Gastroesophageal sphincter (tissue), 3 donors: ENCODE measurements around the gene IFT43.

Experiments
- CTCF ChIP-seq, 4 experiments: fragments of 200-600 bp in 2 of 4; fragments of 450-650 bp in 2 of 4; sonication (generic) in 1 of 4; IDR thresholded peaks; one replicate each; pipeline ENCODE4 v1.5.1; 2017 to 2019; ENCODE audit warnings: antibody characterized with exemption in 4 of 4, mild to moderate bottlenecking in 2 of 4, moderate library complexity in 2 of 4
- EP300 ChIP-seq: sonication (generic); formaldehyde crosslinking; IDR thresholded peaks from one replicate; pipeline ENCODE4 v1.6.1; 2017; ENCODE audit warnings: antibody characterized with exemption, mild to moderate bottlenecking
- POLR2A ChIP-seq, 2 donors: fragments of 450-650 bp; IDR thresholded peaks; one replicate each; pipeline ENCODE4 v1.6.1; 2017; ENCODE audit warnings: antibody characterized with exemption in 2 of 2, mild to moderate bottlenecking in 2 of 2, moderate library complexity in 1 of 2
- POLR2AphosphoS5 ChIP-seq: sonication (generic); formaldehyde crosslinking; IDR thresholded peaks from one replicate; pipeline ENCODE4 v1.6.1; 2017; ENCODE audit warnings: antibody characterized with exemption

DNA sequence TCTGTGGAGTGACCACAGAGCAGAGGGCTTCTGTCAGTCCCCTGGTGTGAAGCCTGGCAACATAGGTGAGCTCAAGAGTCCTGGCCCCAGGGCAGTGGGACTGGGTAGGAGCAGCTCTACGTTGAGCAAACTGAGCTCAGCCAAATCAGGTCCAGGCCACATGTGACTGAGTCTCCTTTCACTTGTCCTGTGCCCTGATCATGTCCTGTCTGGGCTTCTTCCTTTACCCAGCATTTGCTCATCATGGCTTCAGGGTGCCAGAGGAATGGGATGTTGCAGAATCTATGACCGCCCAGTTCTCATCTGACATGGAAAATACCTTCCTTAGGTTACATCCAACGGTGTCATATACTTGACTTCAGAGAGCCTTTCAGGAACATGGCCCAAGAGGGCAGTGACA is 99.8 kb downstream of the IFT43 start:
- TF ChIP-seq CTCF (IDR thresholded peaks at IDR 0.05) (no peak), POLR2A (IDR thresholded peaks at IDR 0.05) (no peak), POLR2AphosphoS5 (no peak), EP300 (no peak)
